NCI-H1694 treated with DMSO at 0.1 percent for 48 hours (cell line): ENCODE results near the gene USP10.

Experiments
- DNase-seq: peaks from one replicate; lab custom pipeline; 2025; lab: John Stamatoyannopoulos, UW

Gene USP10

GRCh38 chr16:84699712-84700445 is at the start of gene USP10:
Gene USP10, plus strand, starts transcription at chr16:84700000. Its CDS starts 91 bp downstream, at chr16:84700091.
- peak; percentile 33 for DNase-seq

GRCh38 chr16:84650062-84650991 is 49.5 kb upstream of the USP10 start:
- no peak for DNase-seq

- no peak for DNase-seq
Measured at GRCh38 chr16:84652566-84652965, 47.2 kb upstream of the USP10 start.

- no peak for DNase-seq
Measured at GRCh38 chr16:84654238-84654637, 45.6 kb upstream of the USP10 start.

GRCh38 chr16:84654998-84655397 is 44.8 kb upstream of the USP10 start:
- DNase-seq = no peak

DNA sequence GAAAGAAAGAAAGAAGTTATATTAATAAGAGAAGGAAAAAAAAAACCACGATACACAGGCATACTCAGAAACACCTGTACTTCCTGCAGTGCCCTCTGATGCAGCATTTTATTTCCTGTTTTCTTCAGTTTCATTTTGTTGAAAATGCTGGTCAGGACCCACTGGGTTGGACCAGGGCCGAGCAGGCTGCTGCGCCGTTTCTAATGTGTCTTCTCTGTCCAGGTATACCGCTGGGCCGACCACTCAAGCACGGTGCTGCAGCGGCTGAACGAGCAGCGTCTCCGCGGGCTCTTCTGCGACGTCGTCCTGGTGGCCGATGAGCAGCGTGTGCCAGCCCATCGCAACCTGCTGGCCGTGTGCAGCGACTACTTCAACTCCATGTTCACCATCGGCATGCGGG is 43.2 kb upstream of the USP10 start:
- DNase-seq = no peak

GRCh38 chr16:84657229-84657837 is 42.5 kb upstream of the USP10 start:
- DNase-seq = no peak

- DNase-seq = no peak
Measured at GRCh38 chr16:84658690-84659089, 41.1 kb upstream of the USP10 start.

- DNase-seq = no peak
Measured at GRCh38 chr16:84659656-84660300, 40.0 kb upstream of the USP10 start.

DNA sequence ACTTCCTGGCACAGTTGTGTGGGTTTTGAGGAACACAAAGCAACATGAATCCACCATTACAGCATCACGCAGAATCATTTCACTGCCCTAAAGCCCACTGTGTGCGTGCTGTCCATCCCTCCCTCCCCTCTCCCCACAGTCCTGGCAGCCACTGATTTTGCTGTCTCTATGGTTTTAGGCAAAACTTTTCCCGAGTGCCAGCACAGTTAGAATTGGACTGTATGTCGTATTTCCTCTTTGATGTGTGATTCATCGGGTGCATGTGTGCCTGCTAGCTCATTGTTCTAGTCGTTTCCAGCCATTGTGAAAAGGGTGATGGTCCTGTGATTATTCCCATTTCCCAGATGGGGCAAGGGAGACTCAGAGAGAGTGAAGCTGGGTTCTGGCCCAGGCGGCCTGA is 38.8 kb upstream of the USP10 start:
- no peak for DNase-seq

- DNase-seq = no peak
Measured at GRCh38 chr16:84661418-84662060, 38.3 kb upstream of the USP10 start.

GRCh38 chr16:84662471-84662870 is 37.3 kb upstream of the USP10 start:
- no peak for DNase-seq

DNA sequence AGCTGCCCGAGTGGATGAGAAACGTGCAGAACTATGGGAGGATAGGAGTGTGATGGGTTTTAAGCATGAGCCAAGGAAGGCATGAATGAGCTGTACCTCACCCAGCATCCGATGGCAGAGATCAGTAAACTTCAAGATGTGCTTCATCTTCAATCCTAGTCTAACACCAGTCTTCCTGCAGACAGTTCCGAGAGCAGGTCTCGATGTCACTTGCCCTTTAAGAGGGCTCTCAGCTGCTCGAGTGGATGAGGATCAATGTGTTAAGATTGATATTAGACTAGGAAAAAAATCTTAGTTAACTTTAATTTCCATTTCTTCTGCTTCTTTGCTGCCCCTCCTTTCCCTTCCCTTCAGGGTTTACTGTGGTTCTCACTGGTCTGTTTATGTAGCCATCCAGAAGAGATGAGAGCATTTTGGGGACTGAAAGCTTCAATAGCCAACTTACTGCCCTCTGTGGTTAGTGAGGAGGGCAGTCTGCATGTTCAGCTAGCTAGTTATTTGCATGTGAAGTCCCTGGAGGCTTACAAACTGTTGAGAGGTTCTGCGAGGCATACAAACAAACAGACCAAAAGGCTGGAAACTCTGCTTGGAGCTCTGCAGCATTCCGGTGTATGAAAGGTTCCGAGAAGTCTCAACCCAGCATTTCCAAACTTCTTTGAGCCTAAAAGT is 36.2 kb upstream of the USP10 start:
- DNase-seq = no peak

- DNase-seq = no peak
Measured at GRCh38 chr16:84665359-84665758, 34.4 kb upstream of the USP10 start.

DNA sequence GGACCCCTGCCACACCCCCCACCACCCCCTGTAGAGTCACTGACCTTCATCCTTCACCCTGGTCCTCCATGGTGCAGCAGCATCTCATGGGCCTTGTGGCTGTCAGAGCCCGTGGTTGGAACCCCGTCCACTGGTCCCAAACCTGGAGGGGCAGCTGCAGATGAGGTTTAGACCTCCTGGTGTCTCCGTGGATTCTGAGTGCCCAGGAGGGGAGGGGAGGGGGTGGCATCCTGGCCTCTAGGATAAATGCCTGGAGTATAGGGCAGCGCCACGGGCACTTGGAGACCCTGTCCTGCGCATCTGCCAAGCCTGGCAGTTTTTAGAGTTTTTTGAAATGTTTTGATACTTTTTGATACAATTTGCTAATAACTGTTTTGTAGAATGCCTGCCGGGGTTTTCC is 34.0 kb upstream of the USP10 start:
- DNase-seq = no peak

DNA sequence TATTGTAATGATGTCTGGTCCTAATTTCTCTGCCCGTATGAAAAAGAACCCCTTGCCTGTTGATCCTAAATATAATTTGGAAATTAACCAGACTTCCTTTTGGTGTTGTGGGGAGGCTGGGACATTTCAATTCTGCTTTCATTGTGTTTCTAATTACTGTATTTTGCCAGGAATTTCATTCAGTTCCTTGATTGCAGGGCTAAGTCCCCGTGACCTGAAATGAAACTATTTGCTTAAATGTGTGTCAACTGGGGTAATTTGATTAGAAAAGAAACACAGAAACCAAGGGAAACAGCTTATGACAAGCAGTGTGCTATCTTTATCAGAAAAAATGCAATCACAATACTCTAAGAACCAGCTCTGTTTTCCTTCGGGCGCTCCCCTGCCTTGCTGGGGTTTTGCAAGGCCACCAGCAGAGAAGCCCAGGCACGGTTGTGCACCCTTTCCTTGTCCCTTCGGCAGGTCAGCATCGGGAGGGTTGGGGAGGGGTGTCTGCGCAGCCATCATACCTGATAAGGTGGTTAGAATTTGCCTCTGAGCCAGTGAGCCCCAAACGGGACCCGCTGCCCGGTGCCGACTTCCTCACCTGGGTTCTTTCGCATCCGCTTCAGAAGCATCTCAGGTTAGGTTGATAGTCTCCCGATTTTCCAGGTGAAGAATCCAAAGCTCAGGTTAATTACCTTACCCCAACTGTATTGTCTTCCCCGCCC is 32.0 kb upstream of the USP10 start:
- no peak for DNase-seq

- no peak for DNase-seq
Measured at GRCh38 chr16:84670063-84670462, 29.7 kb upstream of the USP10 start.

- peak; percentile 30 for DNase-seq
Measured at GRCh38 chr16:84672276-84673202, 27.3 kb upstream of the USP10 start.

DNA sequence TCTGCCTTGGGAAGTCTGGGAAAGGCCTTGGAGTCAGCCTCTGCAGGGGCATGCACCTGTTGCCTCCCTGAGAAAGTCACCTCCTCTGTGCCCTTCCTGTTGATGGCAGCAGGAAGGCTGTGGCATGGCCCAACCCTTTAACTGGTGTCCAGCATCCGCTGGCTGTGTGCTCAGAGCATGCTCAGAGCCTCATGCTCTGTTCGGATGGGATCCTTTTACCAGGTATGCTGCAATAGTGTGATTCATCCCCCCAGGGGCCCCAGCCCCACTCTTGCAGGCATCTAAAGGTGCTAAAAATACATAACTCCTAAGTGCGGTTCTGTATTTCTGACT is 26.6 kb upstream of the USP10 start:
- DNase-seq = no peak

GRCh38 chr16:84673561-84673960 is 26.2 kb upstream of the USP10 start:
- DNase-seq = no peak
